Stimulated activated CD4-positive, alpha-beta T cell treated with anti-CD3 and anti-CD28 coated beads, Interleukin-1b, Interleukin-23, amount 100 ng/mL, for 48 hours (primary cell): ENCODE results near the gene ITGBL1.

Experiments
- DNase-seq: peaks from one replicate; pipeline ENCODE4 v3.0.0-alpha.2; 2020

The ITGBL1 gene

DNA sequence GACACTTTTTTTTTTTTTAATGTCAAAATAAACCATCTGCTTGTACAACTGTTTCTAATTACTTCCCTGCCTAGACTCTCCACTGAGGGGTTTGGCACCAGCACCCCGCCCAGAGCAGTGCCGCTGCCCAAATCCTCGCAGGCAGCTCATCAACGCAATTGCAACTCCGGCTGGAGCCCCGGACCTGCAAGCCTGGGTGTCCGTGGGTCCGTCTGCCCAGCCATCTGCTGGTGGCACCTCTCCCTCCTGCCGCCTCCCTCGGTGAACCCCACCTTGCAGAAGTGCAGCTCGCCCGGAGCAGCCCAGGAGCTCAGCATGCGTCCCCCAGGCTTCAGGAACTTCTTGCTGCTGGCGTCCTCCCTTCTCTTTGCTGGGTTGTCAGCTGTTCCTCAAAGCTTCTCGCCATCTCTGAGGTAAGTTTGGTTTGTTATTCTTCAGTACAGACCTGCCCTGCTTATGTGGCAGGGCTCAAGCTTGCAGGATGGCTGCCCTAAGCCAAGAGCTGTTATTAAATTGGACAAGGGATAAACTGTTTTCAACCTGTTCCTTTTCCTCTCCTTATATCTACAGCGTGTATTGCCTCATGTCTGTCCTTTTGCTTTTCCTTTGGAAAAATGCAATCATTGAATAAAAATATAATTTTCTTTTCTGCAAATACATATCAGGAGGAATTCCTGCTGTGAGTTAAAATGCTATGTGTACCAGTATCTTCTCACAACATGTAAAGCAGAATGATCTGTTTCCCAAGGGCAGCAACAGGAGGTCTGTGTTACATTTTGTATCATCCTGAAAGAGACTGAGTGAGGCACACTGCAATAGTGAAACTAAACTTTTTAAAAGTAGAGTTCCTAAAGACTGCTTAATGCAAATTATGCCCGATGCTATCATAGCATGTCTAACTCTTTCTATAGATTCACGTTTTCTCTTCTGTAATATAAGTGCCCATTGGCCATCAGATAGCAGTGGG is at the start of gene ITGBL1:
ITGBL1 (plus strand) TSS at position 157 of the 967 bp plus-strand sequence; CDS start at position 316, 159 bp downstream.
- DNase-seq, result no peak

DNA sequence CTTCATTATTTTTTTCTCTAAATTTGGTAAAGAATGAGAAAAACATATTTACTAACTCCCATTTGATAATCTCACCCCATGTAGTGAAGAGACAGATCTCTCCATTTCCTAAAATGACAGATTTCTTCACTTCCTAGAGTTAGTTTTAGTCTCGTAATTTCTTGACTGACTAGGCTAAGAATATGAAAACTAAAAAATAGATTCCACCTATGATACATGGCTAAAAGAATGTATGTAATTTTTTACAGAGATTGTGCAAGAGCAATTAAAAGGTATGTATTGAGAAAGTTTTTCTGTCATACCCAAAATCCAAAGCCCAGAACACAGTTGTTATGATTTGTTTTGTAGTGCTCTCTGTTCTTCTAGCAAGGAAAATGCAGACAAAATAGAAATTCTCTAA is 45.7 kb upstream of the ITGBL1 start:
- no peak for DNase-seq

DNA sequence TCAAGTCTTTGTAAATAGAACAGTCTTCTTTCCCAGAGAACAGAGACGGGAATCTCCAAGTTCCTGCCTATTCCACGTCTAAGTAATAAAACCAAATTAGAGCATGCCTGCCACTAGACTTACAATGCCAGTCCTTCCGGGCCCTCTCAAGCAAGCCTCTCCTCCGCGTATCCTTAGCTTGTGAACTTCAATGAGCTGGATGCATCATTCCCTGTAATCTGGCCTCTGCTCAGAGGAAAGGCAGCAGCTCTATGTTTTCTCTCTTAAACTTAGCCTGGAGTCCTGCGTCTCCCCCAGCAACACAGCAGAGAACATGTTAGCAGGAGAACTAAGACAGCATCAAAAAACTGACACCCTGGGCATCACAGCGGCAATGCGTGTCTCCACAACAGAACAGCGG is 44.3 kb upstream of the ITGBL1 start:
- no peak for DNase-seq

GRCh38 chr13:101408992-101409656 is 43.4 kb upstream of the ITGBL1 start:
- DNase-seq, result no peak

GRCh38 chr13:101412076-101412475 is 40.4 kb upstream of the ITGBL1 start:
- no peak for DNase-seq

- no peak for DNase-seq
These were observed 36.9 kb upstream of the ITGBL1 start for GRCh38 chr13:101415358-101416174.

GRCh38 chr13:101416181-101417042 is 36.1 kb upstream of the ITGBL1 start, which contains the start of gene NALCN:
TSS of gene NALCN (minus strand) at chr13:101416508. CDS start at chr13:101399126, 17,382 bp downstream.
- no peak for DNase-seq

- DNase-seq, result no peak
These were observed 35.5 kb upstream of the ITGBL1 start for GRCh38 chr13:101417043-101417406.

DNA sequence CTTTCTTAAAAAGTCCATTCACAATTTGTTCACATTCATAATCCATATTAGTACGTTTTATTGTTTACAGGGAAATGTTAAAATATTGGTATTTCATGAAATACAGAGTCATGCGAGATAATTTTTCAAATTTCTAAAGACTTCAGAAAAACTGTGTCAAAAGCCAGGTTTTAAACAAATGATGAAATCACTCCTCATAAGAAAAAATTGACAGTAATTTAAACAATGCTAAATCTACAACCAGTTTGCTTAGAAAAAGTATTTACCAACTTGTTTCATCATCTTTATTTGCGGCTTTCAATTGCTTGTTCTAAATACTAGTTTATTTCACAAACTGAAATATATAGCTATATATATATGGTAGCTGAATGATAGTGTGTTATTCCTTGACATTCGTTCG is 35.0 kb upstream of the ITGBL1 start:
- no peak for DNase-seq

GRCh38 chr13:101423872-101424271 is 28.6 kb upstream of the ITGBL1 start:
- no peak for DNase-seq

- no peak for DNase-seq
These were observed 27.9 kb upstream of the ITGBL1 start for GRCh38 chr13:101424381-101425155.

DNA sequence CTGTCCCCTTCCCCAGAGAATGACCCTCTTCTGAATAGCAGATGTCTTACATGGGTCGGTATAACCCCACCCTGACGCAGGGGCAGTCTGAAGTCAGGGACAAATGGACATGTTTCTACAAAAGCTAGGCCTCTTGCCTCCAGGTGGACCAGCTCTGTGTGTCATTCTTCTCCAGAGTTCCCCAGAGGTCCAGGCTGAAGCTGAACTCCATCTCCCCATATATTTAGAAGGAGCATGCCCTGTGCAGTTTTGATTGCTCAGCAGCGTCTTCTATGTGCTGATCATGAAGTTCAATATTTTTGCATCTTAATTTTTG is 27.4 kb upstream of the ITGBL1 start:
- no peak for DNase-seq

DNA sequence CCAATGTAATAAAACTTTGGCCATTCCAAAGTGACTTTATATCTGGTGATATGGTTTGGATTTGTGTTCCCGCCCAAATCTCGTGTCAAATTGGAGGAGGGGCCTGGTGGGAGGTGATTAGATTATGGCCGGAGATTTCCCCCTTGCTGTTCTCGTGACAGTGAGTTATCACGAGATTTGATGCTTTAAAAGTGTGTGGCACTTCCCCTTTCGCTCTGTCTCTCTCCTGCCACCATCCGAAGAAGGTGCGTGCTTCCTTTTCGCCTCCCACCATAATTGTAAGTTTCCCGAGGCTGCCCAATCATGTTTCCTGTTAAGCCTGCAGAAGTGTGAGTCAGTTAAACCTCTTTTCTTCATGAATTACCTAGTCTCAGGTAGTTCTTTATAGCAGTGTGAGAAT is 26.9 kb upstream of the ITGBL1 start:
- no peak for DNase-seq

- DNase-seq, result no peak
These were observed 22.7 kb upstream of the ITGBL1 start for GRCh38 chr13:101429733-101430132.

DNA sequence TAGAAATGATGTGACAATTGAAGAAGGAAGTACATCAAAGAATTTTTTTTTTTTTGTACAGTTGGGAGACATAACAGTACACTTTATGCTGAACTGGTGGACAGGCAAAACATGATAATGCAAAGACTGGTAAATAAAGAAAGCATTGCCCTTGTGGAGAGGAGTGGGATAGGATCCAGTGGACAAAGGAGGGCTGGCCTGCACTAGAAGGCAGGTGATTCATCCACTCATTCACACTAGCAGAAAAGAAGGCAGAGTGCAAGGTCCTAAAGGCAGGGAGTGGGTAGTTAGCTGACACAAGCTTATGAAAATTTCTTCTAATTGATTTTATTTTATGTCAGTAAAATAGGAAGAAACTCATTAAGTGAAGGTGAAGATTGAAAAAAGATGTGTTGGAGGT is 18.6 kb upstream of the ITGBL1 start:
- DNase-seq, result no peak

- no peak for DNase-seq
These were observed 18.0 kb upstream of the ITGBL1 start for GRCh38 chr13:101434486-101434885.

DNA sequence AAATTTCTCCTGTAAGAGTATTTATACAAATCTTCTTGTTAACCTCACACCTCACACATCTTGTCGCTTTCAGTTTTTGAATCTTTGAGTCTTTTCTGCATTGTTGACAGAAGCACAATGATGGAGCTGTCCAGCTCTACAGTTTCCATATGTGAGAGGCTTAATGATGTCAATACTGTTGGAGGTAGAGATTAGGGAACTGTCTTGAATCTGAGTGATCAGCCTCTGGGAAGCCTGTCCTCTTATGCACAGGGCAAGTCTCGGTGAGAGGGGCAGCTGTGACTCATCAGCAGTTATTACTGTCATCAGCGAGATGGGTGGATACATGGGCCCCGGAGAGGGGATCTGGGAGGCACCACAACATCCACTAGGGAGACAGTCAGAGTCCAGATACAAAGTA is 4.6 kb upstream of the ITGBL1 start:
- DNase-seq, result no peak

GRCh38 chr13:101449790-101450748 is 2.4 kb upstream of the ITGBL1 start:
- no peak for DNase-seq

DNA sequence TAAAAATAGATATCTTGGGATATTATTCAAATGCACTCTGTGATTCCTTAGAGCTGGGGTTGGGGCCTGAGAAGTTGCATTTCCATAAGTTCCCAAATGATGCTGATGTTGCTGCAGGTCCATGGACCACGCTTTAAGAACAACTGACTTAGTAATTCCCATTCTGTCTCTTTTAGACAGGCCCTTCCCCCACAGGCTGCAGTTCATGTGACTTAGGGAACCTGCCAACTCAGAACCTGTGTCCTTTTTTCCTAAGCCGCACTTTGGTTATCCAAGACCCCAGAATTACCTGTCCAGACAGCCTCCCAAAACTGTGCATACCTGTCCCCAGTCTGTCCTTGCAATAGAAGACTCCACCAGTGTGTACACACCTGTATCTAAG is 1.7 kb upstream of the ITGBL1 start:
- no peak for DNase-seq

DNA sequence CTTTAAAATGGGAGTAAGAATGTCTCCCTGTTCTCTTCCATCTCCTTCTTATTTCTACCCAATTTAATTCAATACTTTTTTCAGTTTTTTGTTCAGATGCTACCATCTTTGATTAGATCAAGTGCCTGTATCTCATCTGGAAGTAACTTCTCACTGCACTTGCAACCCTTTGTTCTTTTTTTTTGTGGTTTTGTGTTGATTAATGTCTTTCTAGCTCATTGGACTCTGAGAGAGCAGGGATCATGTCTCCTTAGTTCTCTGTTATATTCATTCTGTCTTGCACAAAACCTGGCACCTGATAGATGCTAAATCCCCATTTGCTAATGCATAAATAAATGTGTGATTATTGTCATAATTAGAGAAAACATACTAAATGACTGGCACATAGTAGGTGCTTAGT is 834 bp upstream of the ITGBL1 start:
- no peak for DNase-seq
